ENCODE data around the gene FABP1. TPM values are rescaled to one million over a fixed set of nuclear protein-coding genes. Genes with fewer than 3 reads are reported as not detected.

The FABP1 gene
- total and polyA plus RNA-seq, 2 donors (not counting 1 experiment from before 2014, with no cell fraction given), result not detected

DNA sequence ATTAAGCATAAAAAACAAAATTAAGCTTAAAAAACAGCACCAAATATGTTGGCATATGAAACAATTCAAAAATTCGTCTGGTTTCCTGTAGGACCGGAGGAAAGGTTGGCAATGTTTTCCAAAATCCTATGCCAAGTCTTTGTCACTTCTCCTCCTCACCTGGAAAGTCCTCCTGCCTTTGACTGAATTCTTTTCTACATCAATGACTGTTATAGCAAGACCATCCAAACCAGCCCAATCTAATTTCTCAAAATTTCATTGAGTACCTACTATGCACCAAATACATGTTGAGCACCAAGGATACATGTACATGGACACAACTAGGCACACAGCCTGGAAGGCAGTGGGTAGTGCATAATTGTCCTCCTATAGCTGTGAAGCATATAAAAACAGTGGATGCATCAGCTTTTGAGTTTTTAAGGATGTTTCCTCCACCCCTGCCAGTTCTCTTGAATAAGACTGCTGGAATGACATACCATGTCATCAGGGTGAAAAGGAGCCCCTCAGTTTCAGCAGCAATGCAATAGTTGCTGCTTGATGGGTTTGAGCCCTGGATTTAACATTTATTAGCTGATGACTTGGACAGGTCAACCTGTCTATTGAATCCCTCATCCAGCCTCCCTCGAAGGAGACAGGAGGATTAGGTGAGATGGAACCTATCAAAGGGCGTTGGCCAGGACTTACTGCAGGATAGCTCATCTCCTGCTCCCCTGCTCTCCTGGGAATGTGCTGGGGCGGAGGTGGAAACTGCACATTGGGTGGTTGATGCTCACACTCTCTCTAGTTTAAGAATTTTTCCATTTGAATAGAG, 4.5 kb downstream of the FABP1 start:
- Histone ChIP-seq H3K79me2 (ENCODE audit: control insufficient read depth, insufficient read depth, low read length) (no peaks in the 10 kb centered on the region), H3K27ac (ENCODE audit: insufficient read depth, low read length) (no peak overlapping the region), H3K4me2 (ENCODE audit: extremely low read depth, insufficient read depth, low read length) (no peak overlapping the region), H3K9ac (ENCODE audit: insufficient read depth, low read length) (no peak overlapping the region), H3K27me3 (ENCODE audit: control insufficient read depth, insufficient read depth, low read length) (peaks cover 7% of the 10 kb centered on the region), H3K4me1 (ENCODE audit: control insufficient read depth, extremely low read depth, insufficient read depth, low read length) (no peaks in the 10 kb centered on the region), H3K9me3 (ENCODE audit: control insufficient read depth, insufficient read depth, low read depth, low read length) (no peaks in the 10 kb centered on the region), H3K36me3 (ENCODE audit: control insufficient read depth, insufficient read depth, low read length) (no peaks in the 10 kb centered on the region), H3K4me3 (replicated peaks in 1 of 4; ENCODE audit: control extremely low read depth in 1 of 4, insufficient read depth in 1 of 4, low read depth in 3 of 4, low read length in 4 of 4) (no peak overlapping the region), H4K20me1 (ENCODE audit: control insufficient read depth, extremely low read depth, insufficient read depth, low read length) (no peaks in the 10 kb centered on the region), H2AFZ (ENCODE audit: low read length) (no peak overlapping the region)
- DNase-seq (ENCODE audit: low read depth in 2 of 2), result no peak
- no peak for TF ChIP-seq EZH2 (IDR thresholded peaks at IDR 0.05; ENCODE audit: low read length, missing control alignments)

DNA sequence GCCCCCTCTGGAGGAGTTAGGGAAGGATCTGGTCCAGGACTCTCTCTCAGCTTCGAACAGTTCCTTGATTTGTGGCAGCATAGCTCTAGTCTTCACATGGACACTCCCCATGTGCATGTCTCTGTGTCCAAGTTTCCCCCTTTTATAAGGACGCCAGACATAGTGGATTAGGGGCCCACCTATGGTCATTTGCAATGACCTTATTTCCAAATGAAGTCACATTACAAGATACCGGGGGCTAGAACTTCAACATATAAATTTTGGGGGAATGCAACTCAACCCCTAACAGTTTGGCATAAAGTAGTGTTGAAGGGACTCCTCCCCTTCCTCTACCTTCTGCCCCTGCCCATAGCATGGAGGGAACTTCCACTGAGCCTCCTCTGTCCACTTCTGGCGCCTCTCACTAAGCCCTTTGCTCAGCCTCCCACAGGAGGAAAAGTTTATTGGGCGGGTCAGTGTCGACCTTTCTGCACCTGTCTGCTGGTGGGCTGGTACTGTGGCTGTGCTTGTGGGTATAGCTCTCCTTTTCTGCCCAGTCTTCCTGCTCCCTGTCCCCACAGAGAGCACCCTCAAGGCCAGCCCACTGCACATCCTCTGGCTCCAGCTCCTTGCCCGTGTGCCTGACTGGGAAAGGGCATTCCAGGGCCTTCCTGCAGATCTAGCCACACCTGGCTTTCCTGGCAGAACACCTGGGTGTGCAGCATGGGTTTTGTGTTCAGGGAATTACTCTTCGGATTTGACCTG, 5.5 kb downstream of the FABP1 start:
- H3K27me3 ChIP-seq (ENCODE audit: control insufficient read depth, insufficient read depth, low read length), result peaks cover 7% of the 10 kb centered on the region
- no peak overlapping the region for H3K27ac ChIP-seq (ENCODE audit: insufficient read depth, low read length)
- no peak overlapping the region for H3K4me3 ChIP-seq (replicated peaks in 1 of 4; ENCODE audit: control extremely low read depth in 1 of 4, insufficient read depth in 1 of 4, low read depth in 3 of 4, low read length in 4 of 4)
- DNase-seq (ENCODE audit: low read depth in 2 of 2), result no peak
- H3K4me2 ChIP-seq (ENCODE audit: extremely low read depth, insufficient read depth, low read length), result no peak overlapping the region
- no peaks in the 10 kb centered on the region for H3K79me2 ChIP-seq (ENCODE audit: control insufficient read depth, insufficient read depth, low read length)
- H3K4me1 ChIP-seq (ENCODE audit: control insufficient read depth, extremely low read depth, insufficient read depth, low read length), result no peaks in the 10 kb centered on the region
- H3K36me3 ChIP-seq (ENCODE audit: control insufficient read depth, insufficient read depth, low read length), result no peaks in the 10 kb centered on the region
- H2AFZ ChIP-seq (ENCODE audit: low read length), result no peak overlapping the region
- no peak overlapping the region for H3K9ac ChIP-seq (ENCODE audit: insufficient read depth, low read length)
- no peak for TF ChIP-seq EZH2 (IDR thresholded peaks at IDR 0.05; ENCODE audit: low read length, missing control alignments)
- TF ChIP-seq, protein P1, sequence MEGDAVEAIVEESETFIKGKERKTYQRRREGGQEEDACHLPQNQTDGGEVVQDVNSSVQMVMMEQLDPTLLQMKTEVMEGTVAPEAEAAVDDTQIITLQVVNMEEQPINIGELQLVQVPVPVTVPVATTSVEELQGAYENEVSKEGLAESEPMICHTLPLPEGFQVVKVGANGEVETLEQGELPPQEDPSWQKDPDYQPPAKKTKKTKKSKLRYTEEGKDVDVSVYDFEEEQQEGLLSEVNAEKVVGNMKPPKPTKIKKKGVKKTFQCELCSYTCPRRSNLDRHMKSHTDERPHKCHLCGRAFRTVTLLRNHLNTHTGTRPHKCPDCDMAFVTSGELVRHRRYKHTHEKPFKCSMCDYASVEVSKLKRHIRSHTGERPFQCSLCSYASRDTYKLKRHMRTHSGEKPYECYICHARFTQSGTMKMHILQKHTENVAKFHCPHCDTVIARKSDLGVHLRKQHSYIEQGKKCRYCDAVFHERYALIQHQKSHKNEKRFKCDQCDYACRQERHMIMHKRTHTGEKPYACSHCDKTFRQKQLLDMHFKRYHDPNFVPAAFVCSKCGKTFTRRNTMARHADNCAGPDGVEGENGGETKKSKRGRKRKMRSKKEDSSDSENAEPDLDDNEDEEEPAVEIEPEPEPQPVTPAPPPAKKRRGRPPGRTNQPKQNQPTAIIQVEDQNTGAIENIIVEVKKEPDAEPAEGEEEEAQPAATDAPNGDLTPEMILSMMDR (conservative IDR thresholded peaks at IDR 0.05 in 1 of 2, IDR thresholded peaks at IDR 0.05 in 1 of 2; ENCODE audit: low read depth in 1 of 2, low read length in 2 of 2), result no peak
- no peaks in the 10 kb centered on the region for H4K20me1 ChIP-seq (ENCODE audit: control insufficient read depth, extremely low read depth, insufficient read depth, low read length)
- H3K9me3 ChIP-seq (ENCODE audit: control insufficient read depth, insufficient read depth, low read depth, low read length), result no peaks in the 10 kb centered on the region

DNA sequence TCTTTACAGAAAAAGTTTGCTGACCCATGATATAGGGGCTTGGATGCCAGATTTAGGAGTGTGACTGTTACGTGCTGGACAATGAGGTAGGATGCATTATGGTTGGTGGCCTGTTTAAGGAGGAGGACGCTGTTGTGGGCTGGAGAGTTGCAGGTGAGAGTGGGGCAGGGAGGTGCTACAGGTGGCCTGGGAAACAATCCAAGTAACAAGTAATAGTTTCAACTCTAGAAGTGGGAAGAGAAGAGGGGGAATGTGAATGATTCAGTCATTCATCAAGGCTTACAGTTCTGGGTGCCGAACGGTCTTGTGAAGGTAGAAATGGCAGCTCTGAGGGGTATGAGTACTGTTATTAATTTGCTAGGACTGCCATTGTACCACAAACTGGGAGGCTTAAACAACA, 6.2 kb downstream of the FABP1 start:
- TF ChIP-seq, protein P1 (conservative IDR thresholded peaks at IDR 0.05 in 1 of 2, IDR thresholded peaks at IDR 0.05 in 1 of 2; ENCODE audit: low read depth in 1 of 2, low read length in 2 of 2), result no peak
- no peak for TF ChIP-seq EZH2 (IDR thresholded peaks at IDR 0.05; ENCODE audit: low read length, missing control alignments)
- Histone ChIP-seq H3K9me3 (ENCODE audit: control insufficient read depth, insufficient read depth, low read depth, low read length) (no peaks in the 10 kb centered on the region), H3K27me3 (ENCODE audit: control insufficient read depth, insufficient read depth, low read length) (peaks cover 5% of the 10 kb centered on the region), H3K27ac (ENCODE audit: insufficient read depth, low read length) (no peak overlapping the region), H3K4me1 (ENCODE audit: control insufficient read depth, extremely low read depth, insufficient read depth, low read length) (no peaks in the 10 kb centered on the region), H4K20me1 (ENCODE audit: control insufficient read depth, extremely low read depth, insufficient read depth, low read length) (no peaks in the 10 kb centered on the region), H3K36me3 (ENCODE audit: control insufficient read depth, insufficient read depth, low read length) (no peaks in the 10 kb centered on the region), H3K9ac (ENCODE audit: insufficient read depth, low read length) (no peak overlapping the region), H2AFZ (ENCODE audit: low read length) (no peak overlapping the region), H3K4me3 (replicated peaks in 1 of 4; ENCODE audit: control extremely low read depth in 1 of 4, insufficient read depth in 1 of 4, low read depth in 3 of 4, low read length in 4 of 4) (no peak overlapping the region), H3K79me2 (ENCODE audit: control insufficient read depth, insufficient read depth, low read length) (no peaks in the 10 kb centered on the region), H3K4me2 (ENCODE audit: extremely low read depth, insufficient read depth, low read length) (no peak overlapping the region)
- DNase-seq (ENCODE audit: low read depth in 2 of 2), result no peak

All from fibroblast of lung (primary cell).